SK-N-SH (cell line): ENCODE measurements around the gene DLEC1. TPM values are rescaled to one million over a fixed set of nuclear protein-coding genes. Genes with fewer than 3 reads are reported as not detected.
A peak's percentile ranks its signal among the peaks of the same experiment; 100 is the strongest.
"Not testable (repeated sequence)": the region's sequence is repeated elsewhere in the genome, so short reads cannot be mapped to it uniquely, and the experiment has no call there.

ENCODE experiments used
- CTCF ChIA-PET: fragments of 300-600, 350-600 bp; formaldehyde crosslinking; extraction: SDS; loops from one replicate; lab custom pipeline; 2021; lab: Yijun Ruan, JAX
- POLR2A ChIA-PET: fragments of 350-600 bp; sonication (Branson Sonifier 250); formaldehyde crosslinking; extraction: SDS; loops from one replicate; lab custom pipeline; 2020; ENCODE audit warnings: antibody characterized with exemption, inconsistent platforms; lab: Yijun Ruan, JAX
- DNase-seq: peaks from one replicate; pipeline ENCODE4 v3.0.0; 2012
- H2AFZ ChIP-seq: fragments of 200-600 bp; sonication (generic); 2 replicates; pipeline ENCODE4 v1.8.1; 2016; ENCODE audit warnings: antibody characterized with exemption, mild to moderate bottlenecking, low read depth
- H3F3A ChIP-seq: fragments of 200-600 bp; sonication (generic); replicated peaks from 2 replicates; pipeline ENCODE3; 2016; ENCODE audit warnings: antibody characterized with exemption, mild to moderate bottlenecking; ENCODE audit not compliant: insufficient read depth
- H3K27ac ChIP-seq, 2 experiments: fragments of 200-500 bp in 1 of 2; fragments of 200-600 bp in 1 of 2; sonication (Bioruptor generic) in 1 of 2; sonication (generic), shearing (Covaris generic) in 1 of 2; 2 replicates each; pipeline versions ENCODE4 v1.5.1 to v1.6.1; 2014 to 2016; ENCODE audit warnings: low read depth in 2 of 2, inconsistent platforms in 1 of 2, low read length in 1 of 2, mild to moderate bottlenecking in 1 of 2, mixed read lengths in 1 of 2
- H3K27me3 ChIP-seq: fragments of 200-600 bp; sonication (generic), shearing (Covaris generic); 2 replicates; pipeline ENCODE4 v1.6.1; 2016; ENCODE audit warnings: mixed run types; ENCODE audit not compliant: insufficient read depth
- H3K36me3 ChIP-seq, 2 experiments: fragments of 200-500 bp in 1 of 2; fragments of 200-600 bp in 1 of 2; sonication (Bioruptor generic) in 1 of 2; sonication (generic) in 1 of 2; replicated peaks in 1 of 2; 2 replicates each; pipeline versions ENCODE3 to v1.5.1; 2014 to 2016; ENCODE audit warnings: low read length in 1 of 2, mild to moderate bottlenecking in 1 of 2; ENCODE audit not compliant: insufficient read depth in 2 of 2, control insufficient read depth in 1 of 2
- H3K4me1 ChIP-seq, 2 experiments: fragments of 200-500 bp in 1 of 2; fragments of 200-600 bp in 1 of 2; sonication (Bioruptor generic) in 1 of 2; sonication (generic), shearing (Covaris generic) in 1 of 2; 2 replicates each; pipeline versions ENCODE4 v1.5.1 to v1.6.1; 2014 to 2016; ENCODE audit warnings: low read depth in 1 of 2, low read length in 1 of 2, mixed run types in 1 of 2; ENCODE audit not compliant: insufficient read depth in 2 of 2, control insufficient read depth in 1 of 2
- H3K4me2 ChIP-seq: fragments of 200-600 bp; sonication (generic), shearing (Covaris generic); 2 replicates; pipeline ENCODE4 v1.6.1; 2017; ENCODE audit warnings: mixed run types
- H3K4me3 ChIP-seq, 2 experiments: fragments of 200-500 bp in 1 of 2; fragments of 200-600 bp in 1 of 2; sonication (Bioruptor generic) in 1 of 2; sonication (generic), shearing (Covaris generic) in 1 of 2; 2 replicates each; pipeline versions ENCODE4 v1.5.1 to v1.8.1; 2014 to 2016; ENCODE audit warnings: low read depth in 2 of 2, inconsistent platforms in 1 of 2, low read length in 1 of 2, mild to moderate bottlenecking in 1 of 2, mixed read lengths in 1 of 2, moderate library complexity in 1 of 2
- H3K79me2 ChIP-seq: fragments of 200-600 bp; sonication (generic); 2 replicates; pipeline ENCODE4 v1.8.1; 2017; ENCODE audit warnings: mild to moderate bottlenecking; ENCODE audit not compliant: insufficient read depth
- H3K9ac ChIP-seq: fragments of 200-600 bp; sonication (generic); 2 replicates; pipeline ENCODE4 v1.6.1; 2017; ENCODE audit warnings: mixed run types
- H3K9me2 ChIP-seq: fragments of 200-600 bp; sonication (generic); 2 replicates; pipeline ENCODE4 v1.6.1; 2017; ENCODE audit warnings: mixed run types
- H3K9me3 ChIP-seq: fragments of 200-600 bp; sonication (generic); 2 replicates; pipeline ENCODE4 v1.6.1; 2017; ENCODE audit warnings: mixed run types, mild to moderate bottlenecking, moderate library complexity
- H4K20me1 ChIP-seq: fragments of 200-600 bp; sonication (generic); 2 replicates; pipeline ENCODE4 v1.6.1; 2017; ENCODE audit warnings: mild to moderate bottlenecking, mixed run types; ENCODE audit not compliant: insufficient read depth
- FOXJ3 ChIP-seq: sonication (generic); formaldehyde crosslinking; IDR thresholded peaks from 2 replicates; pipeline ENCODE4 v1.5.1; 2020; ENCODE audit warnings: mild to moderate bottlenecking, missing genetic modification reagents
- FOXM1 ChIP-seq: IDR thresholded peaks from 2 replicates; pipeline ENCODE4 v1.4.0; 2012; ENCODE audit warnings: low read depth, mild to moderate bottlenecking
- GATA2 ChIP-seq: sonication (generic); formaldehyde crosslinking; IDR thresholded peaks from 2 replicates; pipeline ENCODE4 v1.5.0; 2020; ENCODE audit warnings: mild to moderate bottlenecking, missing genetic modification reagents
- JUND ChIP-seq: IDR thresholded peaks from 2 replicates; pipeline ENCODE4 v1.4.0; 2012
- MEF2A ChIP-seq: IDR thresholded peaks from 2 replicates; pipeline ENCODE4 v1.4.0; 2012; ENCODE audit warnings: low read depth, borderline replicate concordance
- MXI1 ChIP-seq: IDR thresholded peaks from 2 replicates; pipeline ENCODE4 v1.6.1; 2012; ENCODE audit warnings: mild to moderate bottlenecking, low read depth, low read length, improper control_type of control experiment
- NFIC ChIP-seq: IDR thresholded peaks from 2 replicates; pipeline ENCODE4 v1.4.0; 2012; ENCODE audit warnings: borderline replicate concordance
- NRF1 ChIP-seq: IDR thresholded peaks from 2 replicates; pipeline ENCODE4 v1.6.1; 2012; ENCODE audit warnings: low read depth, mild to moderate bottlenecking, low read length
- PBX3 ChIP-seq: IDR thresholded peaks from 2 replicates; pipeline ENCODE4; 2012
- POLR2AphosphoS5 ChIP-seq: IDR thresholded peaks from 2 replicates; pipeline ENCODE4 v1.6.1; 2012; ENCODE audit warnings: low read depth, low read length
- SIN3A ChIP-seq: IDR thresholded peaks from 2 replicates; pipeline ENCODE4 v1.6.1; 2012; ENCODE audit warnings: low read depth, mild to moderate bottlenecking, low read length, moderate library complexity, borderline replicate concordance
- SMC3 ChIP-seq: IDR thresholded peaks from 2 replicates; pipeline ENCODE4 v1.6.1; 2012; ENCODE audit warnings: low read depth, low read length, improper control_type of control experiment
- TAF1 ChIP-seq: IDR thresholded peaks from 2 replicates; pipeline ENCODE4 v1.6.1; 2012; ENCODE audit warnings: low read depth, mild to moderate bottlenecking, low read length, moderate library complexity, borderline replicate concordance
- TCF12 ChIP-seq: IDR thresholded peaks from 2 replicates; pipeline ENCODE4 v1.4.0; 2012
- WGBS: methylation state at CpG from one replicate; pipeline ENCODE4 v1.1.6; 2017; ENCODE audit warnings: low lambda C conversion rate; 5-methylcytosine and 5-hydroxymethylcytosine counted together
- polyA plus RNA-seq, 3 experiments: library from polyadenylated mRNA; depleted of rRNA; stranded (reverse); fragments of >200 nt; gene quantifications; 2 replicates each; pipeline ENCODE4 v1.2.3, GENCODE V29; 2012
- TF ChIP-seq, protein P1 (sequence below): fragments of 150-350 bp; IDR thresholded peaks from 2 replicates; pipeline ENCODE4 v1.6.1; 2017; ENCODE audit warnings: antibody characterized with exemption, low read length, low read depth, borderline replicate concordance

Gene DLEC1
- polyA plus RNA-seq, 1 of the 3 experiments (the other 2 are of a cell fraction) = 0.02 TPM

DNA sequence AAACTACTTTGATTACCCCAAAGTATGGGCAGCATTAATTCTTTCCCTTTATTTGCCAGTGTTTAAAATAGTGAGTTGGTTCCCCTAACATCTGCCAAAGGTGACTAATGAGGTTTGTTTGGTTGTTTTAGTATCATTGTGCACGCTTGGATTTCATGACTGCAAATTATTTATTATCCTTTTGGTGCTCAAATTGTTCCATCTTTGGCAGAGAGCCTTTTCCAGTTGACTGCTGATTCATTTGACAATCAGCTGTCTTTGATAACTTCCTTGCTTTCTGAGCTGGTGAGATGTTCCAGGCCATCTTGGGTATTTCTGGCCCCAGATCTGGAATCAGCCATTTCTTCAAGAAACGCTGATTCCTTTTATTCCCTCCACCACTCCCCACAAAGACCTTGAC, 8.9 kb downstream of the DLEC1 start:
- no peaks in the 10 kb centered on the region for H3K4me1 ChIP-seq
- ChIA-PET POLR2A (no interaction called here), CTCF (no interaction called here)
- H3F3A ChIP-seq = no peaks in the 10 kb centered on the region
- H3K4me2 ChIP-seq = no peak overlapping the region
- no peaks in the 10 kb centered on the region for H3K79me2 ChIP-seq
- no peak overlapping the region for H2AFZ ChIP-seq
- DNase-seq = no peak
- 37% methylated on average over 2 of the region's 2 CpGs for WGBS
- H3K36me3 ChIP-seq = no peaks in the 10 kb centered on the region
- H3K9me3 ChIP-seq = no peaks in the 10 kb centered on the region
- no peaks in the 10 kb centered on the region for H4K20me1 ChIP-seq
- H3K9ac ChIP-seq = no peak overlapping the region
- H3K27me3 ChIP-seq = peaks cover 4% of the 10 kb centered on the region; the same call in 1 of the 2 replicates
- no peak overlapping the region for H3K27ac ChIP-seq
- TF ChIP-seq TAF1 (no peak), GATA2 (CRISPR knock-in tag) (no peak), NFIC (no peak), TCF12 (peak; percentile 25; the same call in 1 of the 2 replicates)
- H3K4me3 ChIP-seq = no peak overlapping the region
- H3K9me2 ChIP-seq = no peaks in the 10 kb centered on the region

DNA sequence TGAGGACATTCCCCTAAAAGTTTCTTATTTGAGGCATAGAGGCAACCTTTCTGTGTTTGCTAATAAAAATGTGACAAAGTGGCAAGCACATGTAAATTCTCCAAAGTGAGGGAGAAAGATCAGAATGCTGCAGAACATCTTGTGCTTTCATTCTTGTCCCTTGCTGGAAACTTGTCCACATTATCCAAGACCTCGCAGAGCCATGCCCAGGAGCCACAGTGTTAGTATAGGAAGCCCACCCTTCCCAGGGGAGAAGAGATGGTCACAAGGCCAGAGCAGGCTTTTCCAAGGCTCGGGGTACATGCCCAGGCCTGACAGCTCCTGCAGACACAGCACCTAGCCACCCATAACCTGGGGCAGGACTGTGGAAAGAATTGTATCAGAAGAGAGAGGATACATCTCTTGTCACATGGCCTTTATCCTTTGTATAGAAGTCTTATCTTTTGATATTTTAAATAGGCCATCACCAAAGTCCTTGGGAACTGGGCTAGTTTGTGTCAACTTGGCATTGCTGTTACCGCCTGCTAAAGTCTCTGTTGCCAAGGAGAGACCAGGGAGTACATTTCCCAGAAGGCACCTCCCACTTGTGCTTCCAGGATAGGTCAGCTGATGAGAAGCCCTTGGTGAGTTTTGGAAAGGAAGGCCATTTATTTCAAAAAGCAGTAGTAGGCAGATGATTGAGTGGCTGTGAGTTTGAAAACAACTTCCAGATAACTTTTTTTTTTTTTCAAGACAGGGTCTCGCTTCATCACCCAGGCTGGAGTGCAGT, 10.5 kb downstream of the DLEC1 start:
- POLR2A ChIA-PET = no interaction called here

DNA sequence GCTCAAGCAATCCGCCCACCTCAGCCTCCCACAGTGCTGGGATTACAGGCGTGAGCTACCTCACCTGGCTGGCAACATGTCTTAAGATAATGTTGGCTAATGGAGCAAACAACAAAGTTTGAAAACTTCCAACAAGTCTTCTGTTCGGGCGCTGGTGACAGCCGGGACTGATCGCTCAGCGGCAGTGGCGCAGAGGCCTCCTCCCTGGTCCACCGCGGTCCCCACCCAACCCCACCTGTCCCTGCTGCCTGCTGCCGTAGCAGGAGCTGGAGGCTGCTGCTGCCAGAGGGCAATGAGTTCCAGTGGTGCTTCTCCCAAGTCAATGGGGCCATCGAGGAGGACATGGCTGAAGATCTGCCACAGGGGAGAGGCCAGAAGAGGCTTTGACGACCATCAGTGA, 12.1 kb downstream of the DLEC1 start:
- Histone ChIP-seq H3K4me2 (no peak overlapping the region), H2AFZ (no peak overlapping the region), H4K20me1 (no peaks in the 10 kb centered on the region), H3K79me2 (no peaks in the 10 kb centered on the region), H3K4me1 (no peaks in the 10 kb centered on the region), H3F3A (no peaks in the 10 kb centered on the region), H3K9me3 (no peaks in the 10 kb centered on the region), H3K27ac (no peak overlapping the region), H3K9me2 (no peaks in the 10 kb centered on the region), H3K27me3 (no peaks in the 10 kb centered on the region), H3K9ac (no peak overlapping the region), H3K4me3 (no peak overlapping the region), H3K36me3 (no peaks in the 10 kb centered on the region)
- CTCF ChIA-PET = no interaction called here
- DNase-seq = no peak
- TF ChIP-seq SIN3A (no peak), SMC3 (no peak), FOXM1 (no peak), MEF2A (no peak), NFIC (no peak), MXI1 (no peak), FOXJ3 (CRISPR knock-in tag) (no peak), GATA2 (CRISPR knock-in tag) (no peak), NRF1 (no peak), PBX3 (no peak), JUND (no peak), POLR2AphosphoS5 (no peak)
- TF ChIP-seq, protein P1, sequence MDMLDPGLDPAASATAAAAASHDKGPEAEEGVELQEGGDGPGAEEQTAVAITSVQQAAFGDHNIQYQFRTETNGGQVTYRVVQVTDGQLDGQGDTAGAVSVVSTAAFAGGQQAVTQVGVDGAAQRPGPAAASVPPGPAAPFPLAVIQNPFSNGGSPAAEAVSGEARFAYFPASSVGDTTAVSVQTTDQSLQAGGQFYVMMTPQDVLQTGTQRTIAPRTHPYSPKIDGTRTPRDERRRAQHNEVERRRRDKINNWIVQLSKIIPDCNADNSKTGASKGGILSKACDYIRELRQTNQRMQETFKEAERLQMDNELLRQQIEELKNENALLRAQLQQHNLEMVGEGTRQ = no peak
- POLR2A ChIA-PET = no interaction called here
- 52% methylated on average over 10 of the region's 13 CpGs for WGBS

More for the DNA sequence above, 10.5 kb downstream of the DLEC1 start:
- Histone ChIP-seq H3F3A (no peaks in the 10 kb centered on the region), H4K20me1 (no peaks in the 10 kb centered on the region), H3K4me1 (no peaks in the 10 kb centered on the region), H3K27ac (no peak overlapping the region), H3K27me3 (peaks cover 1% of the 10 kb centered on the region; the same call in 1 of the 2 replicates), H3K9me2 (no peaks in the 10 kb centered on the region), H3K4me3 (no peak overlapping the region), H3K9ac (no peak overlapping the region), H3K36me3 (no peaks in the 10 kb centered on the region), H3K79me2 (no peaks in the 10 kb centered on the region), H2AFZ (no peak overlapping the region), H3K4me2 (no peak overlapping the region)
- DNase-seq = no peak
- 53% methylated on average over 4 of the region's 4 CpGs for WGBS
- CTCF ChIA-PET = no interaction called here
- no peak for TF ChIP-seq TCF12
- TF ChIP-seq, all 33 proteins: peak for 0
- no peaks in the 10 kb centered on the region for H3K9me3 ChIP-seq

GRCh38 chr3:38053286-38053685, 14.3 kb downstream of the DLEC1 start:
- H3F3A ChIP-seq, CTCF ChIA-PET, H3K4me2 ChIP-seq, DNase-seq, H3K79me2 ChIP-seq, POLR2A ChIA-PET, H3K27ac ChIP-seq, H3K9ac ChIP-seq, H4K20me1 ChIP-seq, H3K36me3 ChIP-seq, H3K27me3 ChIP-seq, H2AFZ ChIP-seq, H3K9me2 ChIP-seq, H3K4me3 ChIP-seq, H3K4me1 ChIP-seq, H3K9me3 ChIP-seq: not testable (repeated sequence)
- WGBS = 73% methylated on average over 5 of the region's 32 CpGs
